ENCODE results near the gene CTTNBP2. TPM values are rescaled to one million over a fixed set of nuclear protein-coding genes. Genes with fewer than 3 reads are reported as not detected.

The CTTNBP2 gene
- not detected for total RNA-seq

- no peak within 1 kb of the TSS for H3K27ac Mint-ChIP-seq
- H3K4me1 Mint-ChIP-seq: peaks cover 3% of the 10 kb centered on the region
- peaks cover 42% of the 10 kb centered on the region for H3K27me3 Mint-ChIP-seq
- DNase-seq (peak; percentile 32), ATAC-seq (ENCODE audit: low read depth) (peak; percentile 52)
- H3K9me3 Mint-ChIP-seq: no peaks in the 10 kb centered on the region
- H3K36me3 Mint-ChIP-seq: no peaks in the 10 kb centered on the region
- POLR2A ChIA-PET: no interaction called here
- H3K4me3 Mint-ChIP-seq: peak within 1 kb of the TSS; percentile 27
Observed at GRCh38 chr7:117873310-117874190, at the start of gene CTTNBP2. Gene CTTNBP2 (minus strand): TSS chr7:117873441. CDS start chr7:117873415, 26 bp downstream.

GRCh38 chr7:117916309-117916708 lies 43.1 kb upstream of the CTTNBP2 start:
- Mint-ChIP-seq H3K9me3 (no peaks in the 10 kb centered on the region), H3K4me1 (no peaks in the 10 kb centered on the region), H3K27me3 (no peaks in the 10 kb centered on the region), H3K4me3 (no peak overlapping the region), H3K36me3 (no peaks in the 10 kb centered on the region), H3K27ac (no peak overlapping the region)
- ATAC-seq (ENCODE audit: low read depth): no peak
- no peak for DNase-seq
- POLR2A ChIA-PET: no interaction called here

- Mint-ChIP-seq H3K9me3 (no peaks in the 10 kb centered on the region), H3K4me3 (no peak overlapping the region)
- POLR2A ChIA-PET: no interaction called here
Observed at GRCh38 chr7:117912421-117912820, 39.2 kb upstream of the CTTNBP2 start.

GRCh38 chr7:117908031-117908795 lies 35.0 kb upstream of the CTTNBP2 start:
- ATAC-seq (ENCODE audit: low read depth) (no peak), DNase-seq (no peak)
- no peaks in the 10 kb centered on the region for H3K36me3 Mint-ChIP-seq
- no peak overlapping the region for H3K27ac Mint-ChIP-seq
- H3K9me3 Mint-ChIP-seq: no peaks in the 10 kb centered on the region
- H3K4me3 Mint-ChIP-seq: no peak overlapping the region
- H3K27me3 Mint-ChIP-seq: no peaks in the 10 kb centered on the region
- H3K4me1 Mint-ChIP-seq: no peaks in the 10 kb centered on the region
- POLR2A ChIA-PET: no interaction called here

More at GRCh38 chr7:117912421-117912820, 39.2 kb upstream of the CTTNBP2 start:
- no peak overlapping the region for H3K27ac Mint-ChIP-seq
- ATAC-seq (ENCODE audit: low read depth) (no peak), DNase-seq (no peak)
- H3K4me1 Mint-ChIP-seq: no peaks in the 10 kb centered on the region
- no peaks in the 10 kb centered on the region for H3K27me3 Mint-ChIP-seq
- no peaks in the 10 kb centered on the region for H3K36me3 Mint-ChIP-seq

GRCh38 chr7:117907049-117907640 lies 33.9 kb upstream of the CTTNBP2 start:
- Mint-ChIP-seq H3K27me3 (no peaks in the 10 kb centered on the region), H3K4me1 (no peaks in the 10 kb centered on the region), H3K27ac (no peak overlapping the region), H3K4me3 (no peak overlapping the region), H3K36me3 (no peaks in the 10 kb centered on the region), H3K9me3 (no peaks in the 10 kb centered on the region)
- no peak for ATAC-seq (ENCODE audit: low read depth)
- POLR2A ChIA-PET: no interaction called here
- no peak for DNase-seq

GRCh38 chr7:117902314-117902889 lies 29.2 kb upstream of the CTTNBP2 start:
- H3K9me3 Mint-ChIP-seq: no peaks in the 10 kb centered on the region
- no peaks in the 10 kb centered on the region for H3K36me3 Mint-ChIP-seq
- no peak overlapping the region for H3K4me3 Mint-ChIP-seq
- H3K4me1 Mint-ChIP-seq: no peaks in the 10 kb centered on the region
- DNase-seq (no peak), ATAC-seq (ENCODE audit: low read depth) (no peak)
- H3K27ac Mint-ChIP-seq: no peak overlapping the region
- H3K27me3 Mint-ChIP-seq: no peaks in the 10 kb centered on the region
- POLR2A ChIA-PET: no interaction called here

GRCh38 chr7:117901089-117901797 lies 28.0 kb upstream of the CTTNBP2 start:
- H3K9me3 Mint-ChIP-seq: no peaks in the 10 kb centered on the region
- H3K4me1 Mint-ChIP-seq: no peaks in the 10 kb centered on the region
- DNase-seq: no peak
- H3K27ac Mint-ChIP-seq: no peak overlapping the region
- no peaks in the 10 kb centered on the region for H3K36me3 Mint-ChIP-seq
- POLR2A ChIA-PET: no interaction called here
- ATAC-seq (ENCODE audit: low read depth): no peak
- no peak overlapping the region for H3K4me3 Mint-ChIP-seq
- H3K27me3 Mint-ChIP-seq: no peaks in the 10 kb centered on the region

GRCh38 chr7:117896339-117896738 lies 23.1 kb upstream of the CTTNBP2 start:
- ATAC-seq (ENCODE audit: low read depth) (no peak), DNase-seq (no peak)
- Mint-ChIP-seq H3K36me3 (no peaks in the 10 kb centered on the region), H3K4me1 (no peaks in the 10 kb centered on the region), H3K27me3 (peaks cover 2% of the 10 kb centered on the region), H3K4me3 (no peak overlapping the region), H3K27ac (no peak overlapping the region), H3K9me3 (peaks cover 2% of the 10 kb centered on the region)
- POLR2A ChIA-PET: no interaction called here

- Mint-ChIP-seq H3K4me1 (no peaks in the 10 kb centered on the region), H3K4me3 (no peak overlapping the region), H3K36me3 (no peaks in the 10 kb centered on the region), H3K27ac (no peak overlapping the region), H3K9me3 (peaks cover 2% of the 10 kb centered on the region), H3K27me3 (peaks cover 2% of the 10 kb centered on the region)
- DNase-seq (no peak), ATAC-seq (ENCODE audit: low read depth) (no peak)
- POLR2A ChIA-PET: no interaction called here
Observed at GRCh38 chr7:117895276-117895675, 22.0 kb upstream of the CTTNBP2 start.

GRCh38 chr7:117894037-117894436 lies 20.8 kb upstream of the CTTNBP2 start:
- POLR2A ChIA-PET: no interaction called here
- Mint-ChIP-seq H3K9me3 (peaks cover 2% of the 10 kb centered on the region), H3K4me1 (no peaks in the 10 kb centered on the region), H3K36me3 (no peaks in the 10 kb centered on the region), H3K27me3 (peaks cover 2% of the 10 kb centered on the region), H3K27ac (no peak overlapping the region), H3K4me3 (no peak overlapping the region)
- no peak for ATAC-seq (ENCODE audit: low read depth)
- DNase-seq: no peak

- Mint-ChIP-seq H3K9me3 (peaks cover 2% of the 10 kb centered on the region), H3K4me3 (no peak overlapping the region), H3K27me3 (peaks cover 2% of the 10 kb centered on the region), H3K36me3 (no peaks in the 10 kb centered on the region), H3K4me1 (no peaks in the 10 kb centered on the region), H3K27ac (no peak overlapping the region)
- ATAC-seq (ENCODE audit: low read depth) (no peak), DNase-seq (no peak)
- POLR2A ChIA-PET: no interaction called here
Observed at GRCh38 chr7:117892821-117893220, 19.6 kb upstream of the CTTNBP2 start.

GRCh38 chr7:117889611-117890010 lies 16.4 kb upstream of the CTTNBP2 start:
- H3K27ac Mint-ChIP-seq: no peak overlapping the region
- POLR2A ChIA-PET: no interaction called here

GRCh38 chr7:117888627-117889026 lies 15.4 kb upstream of the CTTNBP2 start:
- ATAC-seq (ENCODE audit: low read depth) (no peak), DNase-seq (no peak)
- POLR2A ChIA-PET: no interaction called here
- no peak overlapping the region for H3K4me3 Mint-ChIP-seq
- no peaks in the 10 kb centered on the region for H3K36me3 Mint-ChIP-seq
- peaks cover 3% of the 10 kb centered on the region for H3K27me3 Mint-ChIP-seq
- H3K27ac Mint-ChIP-seq: no peak overlapping the region
- H3K4me1 Mint-ChIP-seq: no peaks in the 10 kb centered on the region
- no peaks in the 10 kb centered on the region for H3K9me3 Mint-ChIP-seq

More at GRCh38 chr7:117889611-117890010, 16.4 kb upstream of the CTTNBP2 start:
- H3K27me3 Mint-ChIP-seq: peaks cover 3% of the 10 kb centered on the region
- no peak for DNase-seq
- H3K4me3 Mint-ChIP-seq: no peak overlapping the region
- no peaks in the 10 kb centered on the region for H3K9me3 Mint-ChIP-seq
- H3K36me3 Mint-ChIP-seq: no peaks in the 10 kb centered on the region
- H3K4me1 Mint-ChIP-seq: no peaks in the 10 kb centered on the region
- ATAC-seq (ENCODE audit: low read depth): no peak
